Stimulated activated CD4-positive, alpha-beta T cell treated with anti-CD3 and anti-CD28 coated beads, Interleukin-4, amount 100 ng/mL, for 4 hours (primary cell): Measurements from ENCODE around the gene FUT1.
"Not testable (repeated sequence)": the region's sequence is repeated elsewhere in the genome, so short reads cannot be mapped to it uniquely, and the experiment has no call there.

ENCODE experiments used
- DNase-seq, 2 experiments: peaks; one replicate each; pipeline ENCODE4 v3.0.0-alpha.2; 2020

FUT1 gene

DNA sequence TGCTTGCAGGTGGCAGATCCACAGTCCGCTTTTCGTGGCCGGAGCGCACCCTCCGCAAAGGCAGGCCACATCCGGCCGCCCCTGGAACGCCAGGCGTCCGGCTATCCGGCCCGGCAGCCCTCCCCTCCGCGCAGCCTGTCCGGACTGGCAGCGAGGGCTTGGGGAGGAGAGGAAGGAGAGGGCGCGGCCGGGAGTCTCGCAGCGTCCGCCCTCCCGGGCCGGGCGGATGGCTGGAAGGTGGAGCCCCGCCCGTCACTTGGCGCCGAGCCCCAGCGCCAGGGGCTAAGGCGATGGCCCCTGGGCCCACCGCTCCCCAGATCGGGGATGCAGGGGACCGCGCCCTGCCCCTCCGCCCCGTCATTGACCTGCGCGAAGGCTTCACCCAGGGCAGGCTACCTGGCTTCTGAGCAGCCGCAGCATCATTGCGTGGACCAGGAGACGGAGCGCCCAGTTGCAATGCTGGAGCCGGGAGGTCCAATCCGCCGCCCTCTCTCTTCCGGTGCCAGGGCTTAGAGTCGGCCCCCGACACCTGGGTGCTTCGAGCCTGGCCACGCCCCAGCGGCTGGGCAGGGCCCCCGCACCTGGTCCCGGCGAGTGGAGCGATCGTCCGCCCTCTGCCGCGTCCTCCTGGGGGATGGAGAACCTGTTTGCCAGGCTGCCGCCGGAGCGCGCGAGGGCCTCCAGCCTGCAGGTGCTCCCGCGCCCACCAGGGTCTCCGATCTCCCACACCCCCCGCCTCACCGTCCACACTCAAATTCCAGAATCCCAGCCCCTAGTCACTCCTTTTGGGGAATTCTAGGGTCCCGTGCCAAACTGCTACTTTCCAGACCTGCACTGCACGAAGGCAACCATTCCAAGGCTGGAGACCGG is at the start of gene FUT1:
FUT1 (minus strand) TSS at position 146 of the 870 bp plus-strand sequence. CDS start 1,360 bp downstream, outside the sequence.
- no peak for DNase-seq

DNA sequence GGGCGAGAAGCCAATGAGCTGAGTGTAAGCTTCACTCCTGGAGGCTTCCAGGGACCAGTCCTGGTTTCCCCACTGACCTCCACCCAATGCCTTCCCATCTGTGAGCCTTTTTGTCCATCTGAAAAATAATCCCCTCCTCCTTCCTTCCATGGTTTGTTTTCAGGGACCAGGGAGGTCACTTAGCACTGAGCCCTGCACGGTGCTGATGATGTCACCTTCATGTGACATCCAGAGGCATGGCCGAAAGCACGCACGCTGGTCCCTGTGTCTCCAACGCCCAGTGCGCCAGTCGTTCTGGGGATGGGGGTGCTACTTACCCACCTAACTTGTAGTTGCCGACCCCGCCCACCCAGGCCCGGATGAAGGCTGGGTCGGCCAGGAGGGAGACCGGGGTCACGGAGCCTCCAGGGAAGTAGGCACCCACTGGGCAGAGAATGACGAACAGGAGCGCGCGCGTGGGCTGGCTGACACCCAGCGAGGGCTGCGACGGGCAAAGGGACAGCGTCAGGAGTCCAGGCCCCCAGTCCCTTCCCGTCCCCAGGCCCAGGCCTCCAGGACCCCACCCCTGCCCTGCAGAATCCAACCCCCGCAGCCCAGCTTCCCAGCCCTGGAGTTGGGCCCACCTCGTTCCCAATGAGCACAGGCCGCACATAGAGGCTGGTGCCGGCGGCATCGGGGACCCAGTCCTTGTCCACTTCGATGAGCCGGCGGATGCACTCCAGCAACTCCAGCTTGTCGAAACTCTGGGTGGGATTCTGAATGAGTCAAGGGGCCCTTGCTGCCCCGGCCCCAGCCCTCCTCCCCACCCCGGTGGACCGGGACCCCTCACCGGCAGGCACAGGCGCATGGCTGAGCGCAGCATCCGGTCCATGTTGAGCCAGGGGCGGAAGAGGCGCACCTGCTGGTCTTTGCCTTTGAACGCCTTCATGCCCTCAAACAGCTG is 47.2 kb upstream of the FUT1 start:
- no peak for DNase-seq

DNA sequence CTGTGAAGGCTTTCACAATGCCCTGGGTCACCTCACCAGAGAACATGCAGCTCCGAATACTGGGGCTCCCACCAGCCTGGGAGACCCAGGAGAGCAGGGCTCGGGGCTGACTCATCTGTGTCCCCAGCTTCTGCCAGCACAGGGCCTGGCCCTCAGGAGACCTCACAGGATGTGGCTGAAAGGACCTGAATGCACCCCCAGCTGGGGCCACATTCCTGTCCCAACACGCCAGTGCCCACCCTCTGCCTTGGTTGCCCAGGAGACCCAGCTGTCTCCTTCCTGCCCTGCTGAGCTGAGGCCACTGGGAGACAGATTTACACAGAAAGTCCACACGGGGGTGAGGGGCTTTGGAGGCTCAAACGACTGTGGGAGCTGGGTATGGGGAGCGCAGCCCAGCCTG is 46.5 kb upstream of the FUT1 start:
- DNase-seq: no peak

DNA sequence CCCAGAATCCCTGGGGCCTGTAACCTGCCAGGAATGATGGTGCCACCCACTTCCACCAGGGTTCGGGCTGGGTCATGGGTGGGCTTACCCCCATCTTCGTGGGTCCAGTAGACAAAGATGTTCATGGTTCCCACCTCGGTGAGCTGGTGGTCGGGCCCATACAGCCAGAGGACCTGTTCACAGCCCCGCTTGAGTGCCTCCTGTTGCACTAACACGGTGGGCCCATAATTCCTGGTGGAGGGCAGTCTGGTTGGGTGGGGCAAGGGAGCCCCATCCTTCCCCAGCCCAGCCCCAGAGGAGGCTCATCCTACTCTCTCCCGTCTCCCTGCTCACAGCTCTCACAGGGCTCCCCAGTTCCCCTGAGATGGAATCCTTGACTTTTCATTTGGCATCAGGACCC is 44.7 kb upstream of the FUT1 start:
- no peak for DNase-seq

DNA sequence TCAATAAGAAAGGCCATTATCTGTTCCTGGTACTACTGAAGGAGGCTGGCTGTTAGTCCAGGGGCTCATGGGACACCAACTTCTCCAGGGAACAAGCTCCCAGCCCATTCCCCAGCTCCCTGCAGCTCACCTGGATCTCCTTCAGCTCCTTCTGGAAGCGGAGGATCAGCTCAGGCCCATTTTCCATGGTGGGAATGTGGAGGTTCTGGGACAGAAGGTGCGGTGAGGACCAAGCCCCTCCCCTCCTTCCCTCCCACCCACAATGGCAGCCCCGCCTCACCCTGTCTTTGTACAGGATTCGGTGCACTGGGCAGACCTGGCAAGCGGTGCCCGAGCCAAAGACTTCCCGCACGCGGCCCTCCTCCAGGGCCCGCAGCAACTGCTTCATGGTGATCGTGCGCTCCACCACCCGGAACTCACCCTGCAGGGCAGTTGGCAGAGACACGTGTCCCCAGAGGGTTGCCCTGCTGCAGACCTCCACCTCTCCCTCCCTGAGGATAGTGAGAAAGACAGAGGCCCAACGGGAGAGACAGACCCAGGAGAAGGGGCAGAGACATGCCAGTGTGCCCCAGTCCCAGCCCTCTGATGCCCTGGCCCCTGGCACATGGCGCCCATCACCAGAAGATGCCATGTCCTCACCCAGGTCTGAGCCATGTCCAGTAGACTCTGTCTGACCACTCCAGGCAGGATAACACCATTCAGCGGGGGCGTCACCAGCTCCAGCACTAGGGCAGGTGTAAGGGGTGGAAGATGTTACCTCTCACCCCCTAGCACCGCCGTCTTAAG is 44.0 kb upstream of the FUT1 start:
- DNase-seq: no peak

DNA sequence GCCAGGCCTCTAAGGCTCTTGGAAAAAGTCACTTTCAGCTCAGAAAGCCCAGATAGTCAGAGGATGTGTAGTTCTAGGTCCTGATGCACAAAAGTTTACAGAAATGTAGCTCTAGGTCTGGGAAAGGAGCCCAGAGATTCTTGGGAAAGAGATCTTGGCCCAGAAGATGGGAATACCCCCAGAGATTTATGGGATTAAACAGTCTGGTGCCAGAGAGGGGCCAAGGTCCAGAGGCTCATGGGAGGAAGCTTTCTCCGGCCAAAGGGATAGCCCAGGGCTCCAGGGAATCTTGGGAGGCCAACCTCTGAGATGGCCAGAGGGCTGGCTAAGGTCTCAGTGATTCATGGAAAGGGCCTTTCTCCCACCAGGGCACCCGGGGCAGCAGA is 43.2 kb upstream of the FUT1 start:
- no peak for DNase-seq

DNA sequence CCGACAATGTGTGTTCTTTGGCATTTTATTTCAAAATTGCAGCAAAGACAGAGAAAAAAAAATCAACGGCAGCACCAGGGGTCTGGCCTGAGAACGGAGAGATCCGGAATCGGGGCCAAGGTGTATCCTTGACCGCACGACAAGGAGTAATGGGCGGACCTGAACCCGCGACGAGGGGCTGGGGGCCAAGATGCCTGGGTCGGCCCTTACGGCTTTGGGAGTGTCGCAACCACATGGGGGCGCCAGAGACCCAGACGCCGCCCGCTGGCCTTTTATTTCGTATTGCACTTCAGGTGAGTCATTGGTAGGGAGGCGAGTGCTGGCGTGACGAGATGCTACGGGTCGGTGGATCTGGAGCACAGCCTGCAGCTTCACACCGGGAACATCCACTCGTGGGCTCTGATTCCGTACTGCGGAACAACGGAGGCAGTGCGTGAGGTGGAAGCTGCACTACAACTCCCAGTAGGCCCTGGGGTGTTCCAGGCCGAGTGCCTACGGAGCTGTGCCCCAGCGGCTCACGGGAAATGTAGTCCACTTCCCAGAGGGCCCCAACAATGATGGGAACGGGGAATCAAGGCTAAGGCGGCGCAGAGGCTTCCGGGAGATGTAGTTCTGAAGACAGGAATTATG is 42.7 kb upstream of the FUT1 start:
- peak; percentile 78 to 79 for DNase-seq

DNA sequence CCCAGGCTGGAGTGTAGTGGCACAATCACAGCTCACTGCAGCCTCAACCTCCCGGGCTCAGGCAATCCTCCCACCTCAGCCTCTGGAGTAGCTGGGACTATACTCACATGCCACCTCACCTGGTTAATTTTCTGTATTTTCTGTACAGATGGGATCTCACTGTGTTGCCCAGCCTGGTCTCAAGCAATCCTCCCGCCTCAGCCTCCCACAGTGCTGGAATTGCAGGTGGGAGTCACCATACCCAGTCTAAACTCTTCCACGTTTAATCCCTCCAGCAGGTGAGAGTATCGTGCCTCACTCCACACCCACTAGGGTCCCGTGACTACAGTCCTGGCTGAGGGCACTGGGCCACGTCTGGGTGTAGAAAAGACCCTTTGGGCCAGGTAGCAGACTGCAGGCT is 41.9 kb upstream of the FUT1 start:
- DNase-seq: no peak

DNA sequence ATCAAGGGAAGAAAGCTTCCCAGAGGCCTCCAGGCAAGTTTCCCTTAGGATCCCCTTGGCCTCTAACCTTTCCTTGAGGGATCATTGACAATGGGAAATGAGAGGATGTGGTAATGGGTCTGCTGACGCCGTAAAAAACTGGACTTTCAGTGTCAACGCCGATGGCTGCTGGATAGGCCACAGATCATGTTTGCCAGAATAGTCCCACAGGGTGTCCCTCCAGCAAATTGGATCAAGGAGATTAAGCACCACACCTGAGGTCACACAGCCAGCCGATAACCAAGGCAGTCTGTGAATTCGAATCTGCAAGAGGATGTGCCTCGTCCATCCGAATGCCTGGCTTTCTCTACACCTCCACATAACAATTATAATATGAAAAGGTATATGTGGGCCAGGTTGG is 40.8 kb upstream of the FUT1 start:
- DNase-seq: no peak

DNA sequence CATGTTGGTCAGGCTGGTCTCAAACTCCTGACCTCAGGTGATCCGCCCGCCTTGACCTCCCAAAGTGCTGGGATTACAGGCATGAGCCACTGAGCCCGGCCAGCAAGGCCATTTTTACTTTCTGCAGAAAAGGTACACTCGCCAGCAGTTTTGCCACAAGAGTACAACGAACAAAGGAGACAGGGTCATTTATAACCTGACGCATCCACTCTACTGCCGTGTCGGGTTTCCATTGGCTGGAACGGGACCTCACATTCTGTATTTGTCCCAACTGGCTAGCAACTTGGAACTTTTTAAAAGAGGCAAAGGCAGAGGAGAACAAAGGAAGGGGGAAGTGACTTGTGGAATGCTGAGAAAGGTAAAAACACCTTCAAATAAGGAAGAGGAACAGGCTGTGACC is 34.9 kb upstream of the FUT1 start:
- DNase-seq: not testable (repeated sequence)

DNA sequence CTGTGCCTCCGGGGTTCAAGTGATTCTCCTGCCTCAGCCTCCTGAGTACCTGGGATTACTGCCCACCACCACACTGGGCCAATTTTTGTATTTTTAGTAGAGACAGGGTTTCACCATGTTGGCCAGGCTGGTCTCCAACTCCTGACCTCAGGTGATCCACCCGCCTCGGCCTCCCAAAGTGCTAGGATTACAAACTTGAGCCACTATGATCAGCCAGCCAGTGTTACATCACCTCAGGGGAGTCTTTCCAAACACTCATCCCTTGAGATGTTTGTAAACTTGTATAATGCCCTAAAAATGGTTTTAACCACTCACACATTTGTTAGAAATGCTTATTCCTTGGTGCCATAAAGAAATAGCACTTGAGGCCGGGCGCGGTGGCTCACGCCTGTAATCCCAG is 34.0 kb upstream of the FUT1 start:
- DNase-seq: not testable (repeated sequence)

DNA sequence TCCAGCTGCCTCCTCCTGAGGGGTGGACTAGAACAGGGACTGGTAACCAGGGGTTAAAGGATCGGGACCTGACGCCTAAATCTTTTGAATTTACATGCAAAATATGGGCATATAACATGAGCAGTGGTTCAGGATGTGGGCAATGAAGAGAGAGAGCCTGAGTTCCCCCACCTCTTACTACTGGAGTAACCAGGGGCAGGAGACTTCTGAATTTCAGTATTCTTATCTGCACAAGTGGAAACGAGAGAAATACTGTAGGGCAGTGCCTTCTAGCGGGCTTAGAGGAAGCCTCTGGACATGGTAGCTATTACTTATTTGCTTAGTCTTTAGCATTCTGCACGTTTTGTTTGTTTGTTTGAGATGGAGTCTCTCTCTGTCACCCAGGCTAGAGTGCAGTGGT is 32.1 kb upstream of the FUT1 start:
- no peak for DNase-seq

DNA sequence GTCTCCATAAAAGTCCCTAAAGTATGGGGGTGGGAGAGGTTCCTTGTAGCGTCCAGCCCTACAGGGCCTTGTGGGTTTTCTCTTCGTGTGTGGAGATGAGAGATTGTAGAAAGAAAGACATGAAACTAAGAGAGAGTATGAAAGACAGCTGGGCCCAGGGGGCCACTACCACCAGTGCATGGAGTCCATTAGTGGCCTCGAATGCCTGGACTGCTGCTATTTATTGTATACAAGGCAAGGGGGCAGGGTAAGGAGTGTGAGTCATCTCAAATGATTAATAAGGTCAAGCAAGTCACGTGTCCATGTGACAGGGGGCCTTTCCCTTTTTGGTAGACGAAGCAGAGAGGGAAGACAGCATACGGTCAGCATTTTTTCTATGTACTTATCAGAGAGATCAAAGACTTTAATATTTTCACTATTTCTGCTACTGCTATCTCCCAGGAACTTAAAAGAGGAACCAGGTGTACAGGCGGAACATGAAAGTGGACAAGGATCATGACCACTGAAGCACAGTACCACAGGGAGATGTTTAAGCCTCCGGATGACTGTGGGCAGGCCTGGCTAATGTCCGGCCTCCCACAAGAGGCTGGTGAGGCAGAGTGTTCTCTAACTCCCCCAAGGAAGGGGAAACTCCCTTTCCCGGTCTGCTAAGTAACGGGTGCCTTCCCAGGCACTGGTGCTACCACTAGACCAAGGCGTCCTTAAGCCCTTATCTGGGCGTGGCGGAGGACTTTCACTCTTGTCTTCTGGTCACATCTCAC is 28.4 kb upstream of the FUT1 start:
- DNase-seq: no peak

DNA sequence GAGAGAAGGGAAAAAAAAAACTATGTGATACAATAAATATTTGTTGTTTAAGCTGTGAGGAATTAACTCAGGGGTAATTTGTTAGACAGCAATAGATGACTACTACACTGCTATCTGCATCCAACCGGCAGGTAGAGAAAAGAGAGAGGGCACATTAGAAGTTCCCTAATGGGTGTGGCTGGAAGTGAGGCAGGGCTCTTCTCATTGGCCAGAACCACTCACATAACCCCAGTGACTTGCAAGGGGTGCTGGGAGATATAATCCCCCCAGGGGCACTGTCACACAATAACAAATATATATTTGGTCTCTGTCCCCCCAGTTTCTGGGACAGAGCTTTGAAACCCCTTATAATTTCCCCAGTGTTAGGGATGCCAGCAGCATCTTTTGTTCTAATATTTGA is 27.2 kb upstream of the FUT1 start:
- no peak for DNase-seq

DNA sequence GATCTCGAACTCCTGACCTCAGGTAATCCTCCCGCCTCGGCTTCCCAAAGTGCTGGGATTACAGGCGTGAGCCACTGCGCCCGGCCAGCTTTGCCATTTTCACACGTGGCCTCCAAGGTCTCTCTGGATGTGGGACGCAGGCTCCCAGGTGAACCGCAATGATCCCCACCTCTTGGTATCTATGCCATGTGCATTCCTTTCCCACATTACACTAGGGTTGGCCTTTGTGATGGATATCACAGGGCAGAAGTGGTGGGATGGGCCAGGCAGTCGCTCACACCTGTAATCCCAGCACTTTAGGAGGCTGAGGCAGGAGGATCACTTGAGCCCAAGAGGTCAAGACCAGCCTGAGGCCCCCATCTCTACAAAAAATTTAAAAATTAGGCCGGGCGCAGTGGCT is 25.3 kb upstream of the FUT1 start:
- no peak for DNase-seq

DNA sequence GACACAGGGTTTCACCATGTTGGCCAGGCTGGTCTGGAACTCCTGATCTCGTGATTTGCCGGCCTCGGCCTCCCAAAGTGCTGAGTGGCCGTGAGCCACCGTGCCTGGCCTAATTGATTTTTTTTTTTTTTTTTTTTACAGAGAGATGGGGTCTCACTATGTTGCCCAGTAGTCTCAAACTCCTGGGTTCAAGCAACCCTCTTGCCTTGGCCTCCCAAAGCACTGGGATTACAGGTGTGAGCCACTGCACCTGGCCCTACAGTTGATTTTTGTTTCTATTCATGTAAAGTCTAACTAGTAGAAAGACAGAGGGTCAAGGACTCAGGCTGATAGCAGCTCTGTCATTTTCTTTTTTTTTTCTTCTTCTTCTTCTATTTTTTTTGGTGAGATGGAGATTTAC is 24.7 kb upstream of the FUT1 start:
- DNase-seq: no peak

DNA sequence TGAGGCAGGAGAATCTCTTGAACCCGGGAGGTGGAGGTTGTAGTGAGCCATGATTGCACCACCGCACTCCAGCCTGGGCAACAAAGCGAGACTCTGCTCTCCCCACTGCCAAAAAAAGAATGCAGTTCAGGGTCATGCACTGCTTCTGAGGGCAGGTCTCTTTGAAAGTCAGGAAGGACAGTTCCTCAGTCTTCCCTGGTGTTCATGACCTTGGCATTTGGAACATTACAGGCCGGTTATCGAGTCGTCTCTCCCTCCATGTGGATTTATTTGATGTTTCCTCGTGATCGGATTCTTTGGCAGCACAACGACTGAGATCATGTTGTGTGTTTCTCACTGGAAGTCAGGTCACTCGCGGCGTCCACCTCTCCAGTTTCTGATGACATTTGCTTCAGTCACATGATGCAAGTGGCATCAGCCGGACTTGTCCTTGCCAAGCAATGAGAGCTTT is 20.1 kb upstream of the FUT1 start:
- DNase-seq: no peak

DNA sequence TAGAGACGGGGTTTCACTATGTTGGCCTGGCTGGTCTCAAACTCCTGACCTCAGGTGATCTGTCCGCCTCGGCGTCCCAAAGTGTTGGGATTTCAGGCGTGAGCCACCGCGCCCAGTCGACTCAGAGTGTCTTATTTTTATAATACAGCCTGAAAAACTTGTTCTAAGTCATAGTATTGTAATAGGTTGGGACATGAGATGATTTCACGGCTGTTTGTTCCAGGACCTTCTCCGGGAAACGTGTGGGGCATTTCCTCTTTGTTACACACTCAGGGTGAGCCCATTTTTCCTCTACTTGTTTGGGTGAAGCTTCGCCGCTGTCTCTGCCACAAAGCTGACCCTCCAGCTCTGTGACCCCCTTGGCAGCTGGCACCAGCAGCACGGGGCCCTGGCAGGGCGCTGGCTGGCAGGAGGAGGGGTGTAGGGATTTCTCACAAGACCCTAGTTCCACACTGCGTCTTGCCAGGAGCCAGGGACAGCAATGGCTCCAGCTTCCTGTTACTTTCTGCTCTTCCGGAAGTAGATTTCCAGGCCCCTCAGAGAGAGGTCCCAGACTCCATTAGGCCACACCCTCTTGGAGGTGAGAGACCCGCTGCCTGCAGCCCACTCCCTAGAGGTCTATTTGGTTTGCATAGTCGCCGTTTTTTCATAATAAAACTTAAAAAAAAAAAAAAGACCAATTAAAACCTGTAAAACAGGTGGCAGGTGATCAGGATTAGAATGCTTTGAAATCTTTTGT is 18.5 kb upstream of the FUT1 start:
- no peak for DNase-seq

DNA sequence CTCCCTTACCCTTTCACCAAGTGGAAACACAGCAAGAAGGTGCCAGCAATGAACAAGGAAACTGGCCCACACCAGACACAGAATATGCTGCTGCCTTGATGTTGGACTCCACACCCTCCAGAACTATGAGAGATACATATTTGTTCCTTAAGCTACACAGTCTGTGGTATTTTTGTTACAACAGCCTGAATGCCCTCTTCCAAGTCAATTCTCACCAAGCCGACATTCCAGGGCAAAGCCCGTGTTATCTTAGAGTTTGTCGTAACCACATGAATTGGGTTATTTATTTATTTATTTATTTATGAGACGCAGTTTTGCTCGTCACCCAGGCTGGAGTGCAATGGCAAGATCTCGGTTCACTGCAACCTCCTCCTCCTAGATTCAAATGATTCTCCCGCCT is 17.8 kb upstream of the FUT1 start:
- DNase-seq: no peak

DNA sequence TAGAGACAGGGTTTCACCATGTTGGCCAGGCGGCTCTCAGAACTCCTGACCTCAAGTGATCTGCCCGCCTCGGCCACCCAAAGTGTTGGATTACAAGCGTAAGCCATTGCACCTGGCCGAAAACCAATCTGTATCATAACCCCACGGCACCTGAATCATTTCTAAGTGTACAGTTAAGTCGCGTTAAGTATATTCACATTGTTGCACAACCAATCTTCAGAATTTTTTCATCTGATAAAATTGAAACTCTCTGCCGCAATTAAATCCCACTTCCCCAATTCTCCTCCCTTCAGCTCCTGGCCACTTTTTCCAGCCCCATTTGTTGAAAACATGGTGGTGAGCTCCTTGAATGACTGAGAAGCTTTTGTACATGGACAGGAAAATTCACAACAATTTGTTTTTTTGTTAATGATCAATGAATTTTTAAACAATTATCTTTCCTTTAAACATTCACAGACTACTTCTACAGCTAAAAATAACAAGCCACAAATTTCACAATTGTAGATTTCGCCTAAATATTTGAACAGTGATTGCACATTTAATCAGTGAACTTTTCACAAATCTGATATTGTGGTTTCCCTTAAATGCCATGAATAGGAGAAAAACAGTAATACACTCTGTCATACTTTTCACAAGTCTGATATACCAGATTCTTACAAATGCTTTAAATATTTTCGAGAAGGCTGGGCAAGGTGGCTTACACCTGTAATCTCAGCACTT is 16.7 kb upstream of the FUT1 start:
- no peak for DNase-seq
